GM23338 (cell line): ENCODE measurements around the gene RILPL1.

ENCODE experiments used
- CREB1 ChIP-seq: fragments of 250-450 bp; sonication (Bioruptor Pico); IDR thresholded peaks from 2 replicates; pipeline ENCODE4 v1.5.0; 2020; ENCODE audit warnings: low read depth, mild to moderate bottlenecking, moderate library complexity
- ETS1 ChIP-seq: IDR thresholded peaks from 2 replicates; pipeline ENCODE4 v1.6.1; 2016; ENCODE audit warnings: antibody characterized with exemption
- EZH2 ChIP-seq: fragments of 200-600 bp; sonication (generic); IDR thresholded peaks from one replicate; pipeline ENCODE4 v1.8.0; 2017; ENCODE audit warnings: antibody characterized with exemption, mild to moderate bottlenecking, low read depth; ENCODE audit not compliant: unreplicated experiment
- EZH2phosphoT487 ChIP-seq: fragments of 200-600 bp; sonication (generic); IDR thresholded peaks from one replicate; pipeline ENCODE4 v1.8.1; 2018; ENCODE audit warnings: antibody characterized with exemption; ENCODE audit not compliant: unreplicated experiment
- JUNB ChIP-seq: IDR thresholded peaks from one replicate; pipeline ENCODE4 v1.6.1; 2016; ENCODE audit warnings: antibody characterized with exemption; ENCODE audit not compliant: unreplicated experiment
- POLR2AphosphoS5 ChIP-seq: IDR thresholded peaks from 2 replicates; pipeline ENCODE4 v1.6.1; 2016; ENCODE audit warnings: antibody characterized with exemption, low read depth
- STAT1 ChIP-seq: IDR thresholded peaks from one replicate; pipeline ENCODE4 v1.6.1; 2016; ENCODE audit warnings: antibody characterized with exemption; ENCODE audit not compliant: unreplicated experiment
- ZNF114 ChIP-seq: fragments of 250-450 bp; sonication (Bioruptor Pico); IDR thresholded peaks from 2 replicates; pipeline ENCODE4 v1.5.0; 2020; ENCODE audit warnings: mild to moderate bottlenecking, moderate library complexity
- ZNF331 ChIP-seq: fragments of 250-450 bp; sonication (Bioruptor Pico); IDR thresholded peaks from 2 replicates; pipeline ENCODE4 v1.5.0; 2020; ENCODE audit warnings: low read depth, mild to moderate bottlenecking, moderate library complexity
- TF ChIP-seq, protein P1 (sequence below), 2 experiments: fragments of 200-600 bp in 1 of 2; sonication (generic) in 1 of 2; conservative IDR thresholded peaks; 2 replicates each; pipeline versions ENCODE4 v1.5.1 to v1.6.1; 2016 to 2017; ENCODE audit warnings: antibody characterized with exemption in 2 of 2, low read depth in 2 of 2, mild to moderate bottlenecking in 2 of 2, moderate library complexity in 1 of 2
- TF ChIP-seq, protein P2 (sequence below): IDR thresholded peaks from one replicate; pipeline ENCODE4 v1.6.1; 2018; ENCODE audit warnings: antibody characterized with exemption; ENCODE audit not compliant: unreplicated experiment

GRCh38 chr12:123559468-123559867, 25.9 kb upstream of the RILPL1 start:
- TF ChIP-seq, protein P1, sequence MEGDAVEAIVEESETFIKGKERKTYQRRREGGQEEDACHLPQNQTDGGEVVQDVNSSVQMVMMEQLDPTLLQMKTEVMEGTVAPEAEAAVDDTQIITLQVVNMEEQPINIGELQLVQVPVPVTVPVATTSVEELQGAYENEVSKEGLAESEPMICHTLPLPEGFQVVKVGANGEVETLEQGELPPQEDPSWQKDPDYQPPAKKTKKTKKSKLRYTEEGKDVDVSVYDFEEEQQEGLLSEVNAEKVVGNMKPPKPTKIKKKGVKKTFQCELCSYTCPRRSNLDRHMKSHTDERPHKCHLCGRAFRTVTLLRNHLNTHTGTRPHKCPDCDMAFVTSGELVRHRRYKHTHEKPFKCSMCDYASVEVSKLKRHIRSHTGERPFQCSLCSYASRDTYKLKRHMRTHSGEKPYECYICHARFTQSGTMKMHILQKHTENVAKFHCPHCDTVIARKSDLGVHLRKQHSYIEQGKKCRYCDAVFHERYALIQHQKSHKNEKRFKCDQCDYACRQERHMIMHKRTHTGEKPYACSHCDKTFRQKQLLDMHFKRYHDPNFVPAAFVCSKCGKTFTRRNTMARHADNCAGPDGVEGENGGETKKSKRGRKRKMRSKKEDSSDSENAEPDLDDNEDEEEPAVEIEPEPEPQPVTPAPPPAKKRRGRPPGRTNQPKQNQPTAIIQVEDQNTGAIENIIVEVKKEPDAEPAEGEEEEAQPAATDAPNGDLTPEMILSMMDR (conservative IDR thresholded peaks at IDR 0.05; ENCODE audit: low read depth in 2 of 2), result no peak
- TF ChIP-seq EZH2 (no peak), EZH2phosphoT487 (no peak), JUNB (no peak), CREB1 (CRISPR knock-in tag) (no peak), POLR2AphosphoS5 (no peak), ETS1 (no peak), ZNF114 (CRISPR knock-in tag) (no peak), STAT1 (no peak), ZNF331 (CRISPR knock-in tag) (no peak)
- TF ChIP-seq, protein P2, sequence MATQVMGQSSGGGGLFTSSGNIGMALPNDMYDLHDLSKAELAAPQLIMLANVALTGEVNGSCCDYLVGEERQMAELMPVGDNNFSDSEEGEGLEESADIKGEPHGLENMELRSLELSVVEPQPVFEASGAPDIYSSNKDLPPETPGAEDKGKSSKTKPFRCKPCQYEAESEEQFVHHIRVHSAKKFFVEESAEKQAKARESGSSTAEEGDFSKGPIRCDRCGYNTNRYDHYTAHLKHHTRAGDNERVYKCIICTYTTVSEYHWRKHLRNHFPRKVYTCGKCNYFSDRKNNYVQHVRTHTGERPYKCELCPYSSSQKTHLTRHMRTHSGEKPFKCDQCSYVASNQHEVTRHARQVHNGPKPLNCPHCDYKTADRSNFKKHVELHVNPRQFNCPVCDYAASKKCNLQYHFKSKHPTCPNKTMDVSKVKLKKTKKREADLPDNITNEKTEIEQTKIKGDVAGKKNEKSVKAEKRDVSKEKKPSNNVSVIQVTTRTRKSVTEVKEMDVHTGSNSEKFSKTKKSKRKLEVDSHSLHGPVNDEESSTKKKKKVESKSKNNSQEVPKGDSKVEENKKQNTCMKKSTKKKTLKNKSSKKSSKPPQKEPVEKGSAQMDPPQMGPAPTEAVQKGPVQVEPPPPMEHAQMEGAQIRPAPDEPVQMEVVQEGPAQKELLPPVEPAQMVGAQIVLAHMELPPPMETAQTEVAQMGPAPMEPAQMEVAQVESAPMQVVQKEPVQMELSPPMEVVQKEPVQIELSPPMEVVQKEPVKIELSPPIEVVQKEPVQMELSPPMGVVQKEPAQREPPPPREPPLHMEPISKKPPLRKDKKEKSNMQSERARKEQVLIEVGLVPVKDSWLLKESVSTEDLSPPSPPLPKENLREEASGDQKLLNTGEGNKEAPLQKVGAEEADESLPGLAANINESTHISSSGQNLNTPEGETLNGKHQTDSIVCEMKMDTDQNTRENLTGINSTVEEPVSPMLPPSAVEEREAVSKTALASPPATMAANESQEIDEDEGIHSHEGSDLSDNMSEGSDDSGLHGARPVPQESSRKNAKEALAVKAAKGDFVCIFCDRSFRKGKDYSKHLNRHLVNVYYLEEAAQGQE, result no peak
